ENCODE measurements around the gene SYK. TPM values are rescaled to one million over a fixed set of nuclear protein-coding genes. Genes with fewer than 3 reads are reported as not detected.

SYK gene
- total and polyA plus RNA-seq, 2 experiments from 2014 or later = 4.9 to 5.1 TPM

DNA sequence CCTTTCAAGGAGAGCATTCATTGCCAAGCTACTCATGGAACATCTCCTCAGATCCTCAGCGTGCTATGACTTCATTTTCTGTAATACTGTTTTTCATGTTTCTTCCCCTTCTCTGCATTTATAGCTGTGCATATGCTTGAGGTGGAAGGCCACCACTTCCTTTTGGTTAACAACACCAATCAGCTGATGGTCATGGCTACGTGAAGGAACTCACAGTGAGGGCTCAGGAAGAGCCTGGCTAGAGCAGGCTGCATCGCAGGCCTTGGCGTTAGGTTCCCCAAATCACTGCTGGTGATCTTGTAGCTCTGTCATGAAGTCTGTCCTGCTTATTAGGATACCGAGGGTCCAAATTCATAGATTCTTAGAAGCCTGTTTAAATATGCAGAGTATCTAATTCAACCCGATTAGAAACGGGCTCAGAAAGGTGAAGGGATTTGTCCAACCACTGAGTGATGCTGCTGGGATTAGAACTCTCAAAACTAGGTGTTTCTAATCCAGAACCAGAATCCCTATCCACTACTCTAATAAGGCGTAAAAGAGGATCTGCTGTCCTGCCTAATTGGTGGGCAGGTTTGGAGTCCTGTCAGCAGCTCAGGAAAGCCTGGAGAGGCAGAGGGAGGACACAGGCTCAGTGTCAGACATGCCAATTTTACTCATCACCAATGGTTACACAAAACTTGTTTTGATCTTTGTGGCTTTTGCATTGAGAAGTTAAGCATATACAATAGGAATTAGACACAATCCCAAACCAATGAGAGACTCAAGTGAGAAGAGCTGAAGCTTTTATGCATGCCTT lies 7.5 kb downstream of the SYK start:
- Histone ChIP-seq H3K27ac (no peak overlapping the region), H3K4me1 (ENCODE audit: insufficient read depth) (no peaks in the 10 kb centered on the region), H3K9me2 (replicated peaks; ENCODE audit: insufficient read depth) (no peaks in the 10 kb centered on the region), H3K4me2 (no peak overlapping the region), H2AFZ (no peak overlapping the region), H3K27me3 (no peaks in the 10 kb centered on the region), H3K36me3 (replicated peaks; ENCODE audit: insufficient read depth, low read depth) (no peaks in the 10 kb centered on the region), H3K4me3 (no peak overlapping the region), H4K20me1 (ENCODE audit: insufficient read depth, poor library complexity, severe bottlenecking) (no peaks in the 10 kb centered on the region), H3K79me2 (no peaks in the 10 kb centered on the region), H3K9me3 (ENCODE audit: low read depth) (no peaks in the 10 kb centered on the region)
- 96% methylated on average over 8 of the region's 8 CpGs for WGBS (ENCODE audit: low lambda C conversion rate, missing lambda C conversion rate)
- no peak for DNase-seq (ENCODE audit: low spot score)
- TF ChIP-seq, protein P1, sequence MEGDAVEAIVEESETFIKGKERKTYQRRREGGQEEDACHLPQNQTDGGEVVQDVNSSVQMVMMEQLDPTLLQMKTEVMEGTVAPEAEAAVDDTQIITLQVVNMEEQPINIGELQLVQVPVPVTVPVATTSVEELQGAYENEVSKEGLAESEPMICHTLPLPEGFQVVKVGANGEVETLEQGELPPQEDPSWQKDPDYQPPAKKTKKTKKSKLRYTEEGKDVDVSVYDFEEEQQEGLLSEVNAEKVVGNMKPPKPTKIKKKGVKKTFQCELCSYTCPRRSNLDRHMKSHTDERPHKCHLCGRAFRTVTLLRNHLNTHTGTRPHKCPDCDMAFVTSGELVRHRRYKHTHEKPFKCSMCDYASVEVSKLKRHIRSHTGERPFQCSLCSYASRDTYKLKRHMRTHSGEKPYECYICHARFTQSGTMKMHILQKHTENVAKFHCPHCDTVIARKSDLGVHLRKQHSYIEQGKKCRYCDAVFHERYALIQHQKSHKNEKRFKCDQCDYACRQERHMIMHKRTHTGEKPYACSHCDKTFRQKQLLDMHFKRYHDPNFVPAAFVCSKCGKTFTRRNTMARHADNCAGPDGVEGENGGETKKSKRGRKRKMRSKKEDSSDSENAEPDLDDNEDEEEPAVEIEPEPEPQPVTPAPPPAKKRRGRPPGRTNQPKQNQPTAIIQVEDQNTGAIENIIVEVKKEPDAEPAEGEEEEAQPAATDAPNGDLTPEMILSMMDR (IDR thresholded peaks at IDR 0.05; ENCODE audit: poor library complexity) = no peak
- no peak for TF ChIP-seq EZH2phosphoT487 (IDR thresholded peaks at IDR 0.05; ENCODE audit: low read depth, severe bottlenecking, unreplicated experiment)
- no peak for TF ChIP-seq EZH2 (IDR thresholded peaks at IDR 0.05; ENCODE audit: borderline replicate concordance)

DNA sequence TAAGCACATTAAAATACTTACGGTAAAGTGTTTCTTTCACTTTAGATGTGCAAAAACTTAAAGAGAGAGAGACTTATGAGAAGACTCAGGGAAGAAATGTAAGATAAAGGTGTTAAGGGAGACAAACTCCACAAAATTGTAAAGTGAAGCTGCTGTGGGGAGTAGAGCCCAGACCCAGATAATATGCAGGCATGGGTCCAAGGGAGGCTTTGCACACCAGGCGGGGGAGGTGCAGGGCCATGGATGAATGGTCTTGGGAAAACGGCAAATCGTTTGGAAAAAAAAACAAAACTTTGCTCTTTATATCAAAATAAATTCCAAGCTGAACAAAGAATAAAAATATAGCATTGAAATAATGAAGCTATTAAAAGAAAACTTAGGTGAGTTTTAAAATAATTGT lies 9.1 kb downstream of the SYK start:
- Histone ChIP-seq H3K4me3 (no peak overlapping the region), H3K4me2 (no peak overlapping the region), H3K4me1 (ENCODE audit: insufficient read depth) (no peaks in the 10 kb centered on the region), H3K27me3 (no peaks in the 10 kb centered on the region), H3K27ac (no peak overlapping the region), H2AFZ (no peak overlapping the region), H4K20me1 (ENCODE audit: insufficient read depth, poor library complexity, severe bottlenecking) (no peaks in the 10 kb centered on the region), H3K9me2 (replicated peaks; ENCODE audit: insufficient read depth) (no peaks in the 10 kb centered on the region), H3K9me3 (ENCODE audit: low read depth) (no peaks in the 10 kb centered on the region), H3K79me2 (no peaks in the 10 kb centered on the region), H3K36me3 (replicated peaks; ENCODE audit: insufficient read depth, low read depth) (no peaks in the 10 kb centered on the region)
- WGBS (ENCODE audit: low lambda C conversion rate, missing lambda C conversion rate) = 90% methylated on average over 4 of the region's 4 CpGs
- TF ChIP-seq, protein P1 (IDR thresholded peaks at IDR 0.05; ENCODE audit: poor library complexity) = no peak
- DNase-seq (ENCODE audit: low spot score) = no peak

DNA sequence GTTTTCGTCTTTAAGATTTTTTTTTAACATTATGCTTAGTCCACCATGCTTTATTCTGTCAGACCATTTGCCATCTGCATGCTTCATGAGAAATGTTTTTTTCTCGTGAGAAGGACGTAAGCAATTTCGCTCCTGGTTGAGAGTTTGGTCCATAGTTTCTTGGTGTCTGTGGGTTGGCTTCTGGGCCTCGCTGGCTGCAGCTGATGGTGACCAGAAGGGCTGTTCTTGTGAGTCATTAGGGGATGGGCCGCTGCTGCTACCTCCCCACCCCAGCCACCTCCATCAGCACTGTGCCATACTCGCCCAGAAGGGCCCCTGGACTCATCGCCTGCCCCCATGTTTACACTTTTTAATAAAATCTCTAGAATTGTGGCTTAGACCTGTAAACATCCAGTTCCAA lies 11.4 kb downstream of the SYK start:
- no peak overlapping the region for H3K27ac ChIP-seq
- no peak overlapping the region for H3K4me3 ChIP-seq
- 88% methylated on average over 8 of the region's 8 CpGs for WGBS (ENCODE audit: low lambda C conversion rate, missing lambda C conversion rate)
- no peaks in the 10 kb centered on the region for H3K4me1 ChIP-seq (ENCODE audit: insufficient read depth)
- no peaks in the 10 kb centered on the region for H3K36me3 ChIP-seq (replicated peaks; ENCODE audit: insufficient read depth, low read depth)
- no peaks in the 10 kb centered on the region for H3K79me2 ChIP-seq
- H2AFZ ChIP-seq = no peak overlapping the region
- TF ChIP-seq EZH2 (IDR thresholded peaks at IDR 0.05; ENCODE audit: borderline replicate concordance) (no peak), EZH2phosphoT487 (IDR thresholded peaks at IDR 0.05; ENCODE audit: low read depth, severe bottlenecking, unreplicated experiment) (no peak)
- TF ChIP-seq, protein P1 (IDR thresholded peaks at IDR 0.05; ENCODE audit: poor library complexity) = no peak
- no peaks in the 10 kb centered on the region for H3K27me3 ChIP-seq
- no peaks in the 10 kb centered on the region for H4K20me1 ChIP-seq (ENCODE audit: insufficient read depth, poor library complexity, severe bottlenecking)
- H3K9me3 ChIP-seq (ENCODE audit: low read depth) = no peaks in the 10 kb centered on the region
- no peak for DNase-seq (ENCODE audit: low spot score)
- no peaks in the 10 kb centered on the region for H3K9me2 ChIP-seq (replicated peaks; ENCODE audit: insufficient read depth)
- no peak overlapping the region for H3K4me2 ChIP-seq
